PC-3 (cell line): ENCODE results near the gene KYNU.

Experiments
- CTCF ChIP-seq: fragments of 300-600 bp; sonication (generic); conservative IDR thresholded peaks from 2 replicates; pipeline ENCODE4 v1.5.1; 2017; ENCODE audit warnings: antibody characterized with exemption, low read depth, mild to moderate bottlenecking, low read length
- EZH2 ChIP-seq: fragments of 300-600 bp; sonication (generic); IDR thresholded peaks from one replicate; pipeline ENCODE4 v1.6.1; 2017; ENCODE audit warnings: antibody characterized with exemption, mild to moderate bottlenecking, low read length; ENCODE audit not compliant: unreplicated experiment

- TF ChIP-seq CTCF (no peak), EZH2 (no peak)
These were observed 75.5 kb downstream of the KYNU start for GRCh38 chr2:142952793-142953494.
